OCI-LY7 (cell line): ENCODE data around the gene ITPKB.
A peak's percentile ranks its signal among the peaks of the same experiment; 100 is the strongest.

Experiments used
- EZH2phosphoT487 ChIP-seq: fragments of 200-600 bp; sonication (generic); IDR thresholded peaks from 2 replicates; pipeline ENCODE4 v1.6.1; 2018; ENCODE audit warnings: low read depth, borderline replicate concordance, mild to moderate bottlenecking, mixed run types, antibody characterized with exemption, low read length, moderate library complexity, mixed read lengths
- TF ChIP-seq, protein P1 (sequence below): fragments of 200-600 bp; sonication (generic); conservative IDR thresholded peaks from 2 replicates; pipeline ENCODE4 v1.5.1; 2014; ENCODE audit warnings: mild to moderate bottlenecking, antibody characterized with exemption, low read length, moderate library complexity, mixed read lengths

GRCh38 chr1:226643611-226644540 lies 95.2 kb downstream of the ITPKB start:
- TF ChIP-seq, protein P1, sequence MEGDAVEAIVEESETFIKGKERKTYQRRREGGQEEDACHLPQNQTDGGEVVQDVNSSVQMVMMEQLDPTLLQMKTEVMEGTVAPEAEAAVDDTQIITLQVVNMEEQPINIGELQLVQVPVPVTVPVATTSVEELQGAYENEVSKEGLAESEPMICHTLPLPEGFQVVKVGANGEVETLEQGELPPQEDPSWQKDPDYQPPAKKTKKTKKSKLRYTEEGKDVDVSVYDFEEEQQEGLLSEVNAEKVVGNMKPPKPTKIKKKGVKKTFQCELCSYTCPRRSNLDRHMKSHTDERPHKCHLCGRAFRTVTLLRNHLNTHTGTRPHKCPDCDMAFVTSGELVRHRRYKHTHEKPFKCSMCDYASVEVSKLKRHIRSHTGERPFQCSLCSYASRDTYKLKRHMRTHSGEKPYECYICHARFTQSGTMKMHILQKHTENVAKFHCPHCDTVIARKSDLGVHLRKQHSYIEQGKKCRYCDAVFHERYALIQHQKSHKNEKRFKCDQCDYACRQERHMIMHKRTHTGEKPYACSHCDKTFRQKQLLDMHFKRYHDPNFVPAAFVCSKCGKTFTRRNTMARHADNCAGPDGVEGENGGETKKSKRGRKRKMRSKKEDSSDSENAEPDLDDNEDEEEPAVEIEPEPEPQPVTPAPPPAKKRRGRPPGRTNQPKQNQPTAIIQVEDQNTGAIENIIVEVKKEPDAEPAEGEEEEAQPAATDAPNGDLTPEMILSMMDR, result peak; percentile 62
- TF ChIP-seq EZH2phosphoT487, result no peak
